Memory B cell (primary cell): ENCODE measurements around the gene SLC16A3.

Experiments used
- ATAC-seq: fragments of 150-1000 bp; cut with Tn5 transposase; 2 replicates; pipeline ENCODE4 v1.10.0; 2021; ENCODE audit warnings: low read depth, mild to moderate bottlenecking, moderate library complexity
- DNase-seq, 2 donors: peaks; one replicate each; pipeline ENCODE4 v3.0.0; 2022; ENCODE audit warnings: low spot score in 2 of 2
- H3K27ac Mint-ChIP-seq: one replicate; pipeline ENCODE4 v1.8.0; 2022; ENCODE audit warnings: mild to moderate bottlenecking, moderate library complexity, mixed read lengths
- H3K27me3 Mint-ChIP-seq: one replicate; pipeline ENCODE4 v1.8.0; 2022; ENCODE audit warnings: mixed read lengths
- H3K36me3 Mint-ChIP-seq: one replicate; pipeline ENCODE4 v1.8.0; 2022; ENCODE audit warnings: mild to moderate bottlenecking, mixed read lengths
- H3K4me1 Mint-ChIP-seq: one replicate; pipeline ENCODE4 v1.8.0; 2022; ENCODE audit warnings: mixed read lengths
- H3K4me3 Mint-ChIP-seq: one replicate; pipeline ENCODE4 v1.8.0; 2022; ENCODE audit warnings: mild to moderate bottlenecking, moderate library complexity, mixed read lengths
- H3K9me3 Mint-ChIP-seq: one replicate; pipeline ENCODE4 v1.8.0; 2022; ENCODE audit warnings: mixed read lengths

Gene SLC16A3

GRCh38 chr17:82276938-82277337 is 48.1 kb downstream of the SLC16A3 start:
- Mint-ChIP-seq H3K27me3 (peaks cover 16% of the 10 kb centered on the region), H3K27ac (no peak overlapping the region), H3K9me3 (no peaks in the 10 kb centered on the region), H3K4me3 (no peak overlapping the region), H3K36me3 (peaks cover 5% of the 10 kb centered on the region), H3K4me1 (peaks cover 17% of the 10 kb centered on the region)
- no peak for ATAC-seq
- DNase-seq, result no peak

GRCh38 chr17:82277851-82278250 is 49.0 kb downstream of the SLC16A3 start:
- Mint-ChIP-seq H3K9me3 (no peaks in the 10 kb centered on the region), H3K4me3 (no peak overlapping the region), H3K27ac (no peak overlapping the region), H3K4me1 (peaks cover 13% of the 10 kb centered on the region), H3K36me3 (peaks cover 2% of the 10 kb centered on the region), H3K27me3 (peaks cover 16% of the 10 kb centered on the region)
- ATAC-seq, result no peak
- DNase-seq, result no peak

GRCh38 chr17:82278308-82278707 is 49.5 kb downstream of the SLC16A3 start:
- DNase-seq (no peak), ATAC-seq (no peak)
- H3K27me3 Mint-ChIP-seq, result peaks cover 16% of the 10 kb centered on the region
- H3K4me1 Mint-ChIP-seq, result peaks cover 13% of the 10 kb centered on the region
- no peak overlapping the region for H3K27ac Mint-ChIP-seq
- no peaks in the 10 kb centered on the region for H3K9me3 Mint-ChIP-seq
- H3K4me3 Mint-ChIP-seq, result no peak overlapping the region
- H3K36me3 Mint-ChIP-seq, result peaks cover 2% of the 10 kb centered on the region

GRCh38 chr17:82278786-82279391 is 50.0 kb downstream of the SLC16A3 start:
- peaks cover 13% of the 10 kb centered on the region for H3K4me1 Mint-ChIP-seq
- no peaks in the 10 kb centered on the region for H3K36me3 Mint-ChIP-seq
- no peaks in the 10 kb centered on the region for H3K9me3 Mint-ChIP-seq
- H3K27me3 Mint-ChIP-seq, result peaks cover 16% of the 10 kb centered on the region
- ATAC-seq (no peak), DNase-seq (no peak)
- H3K4me3 Mint-ChIP-seq, result no peak overlapping the region
- no peak overlapping the region for H3K27ac Mint-ChIP-seq

GRCh38 chr17:82280537-82280936 is 51.7 kb downstream of the SLC16A3 start:
- no peak for ATAC-seq
- peaks cover 7% of the 10 kb centered on the region for H3K4me1 Mint-ChIP-seq
- no peak overlapping the region for H3K4me3 Mint-ChIP-seq
- H3K27me3 Mint-ChIP-seq, result peaks cover 13% of the 10 kb centered on the region
- no peak overlapping the region for H3K27ac Mint-ChIP-seq
- no peaks in the 10 kb centered on the region for H3K9me3 Mint-ChIP-seq
- H3K36me3 Mint-ChIP-seq, result no peaks in the 10 kb centered on the region
- DNase-seq, result no peak

- Mint-ChIP-seq H3K4me1 (peaks cover 7% of the 10 kb centered on the region), H3K27me3 (peaks cover 13% of the 10 kb centered on the region), H3K4me3 (no peak overlapping the region), H3K36me3 (no peaks in the 10 kb centered on the region), H3K9me3 (no peaks in the 10 kb centered on the region), H3K27ac (no peak overlapping the region)
- no peak for DNase-seq
- no peak for ATAC-seq
Observed at GRCh38 chr17:82281076-82281475, 52.2 kb downstream of the SLC16A3 start.

- Mint-ChIP-seq H3K9me3 (no peaks in the 10 kb centered on the region), H3K4me3 (no peak overlapping the region), H3K27me3 (peaks cover 12% of the 10 kb centered on the region), H3K4me1 (peaks cover 10% of the 10 kb centered on the region), H3K27ac (no peak overlapping the region), H3K36me3 (no peaks in the 10 kb centered on the region)
- ATAC-seq (no peak), DNase-seq (no peak)
Observed at GRCh38 chr17:82281502-82282238, 52.8 kb downstream of the SLC16A3 start.

GRCh38 chr17:82282239-82283207 is 53.7 kb downstream of the SLC16A3 start:
- no peak overlapping the region for H3K27ac Mint-ChIP-seq

GRCh38 chr17:82283208-82283749 is 54.4 kb downstream of the SLC16A3 start:
- no peaks in the 10 kb centered on the region for H3K36me3 Mint-ChIP-seq
- H3K27me3 Mint-ChIP-seq, result peaks cover 6% of the 10 kb centered on the region
- DNase-seq, result no peak
- H3K27ac Mint-ChIP-seq, result no peak overlapping the region
- H3K4me1 Mint-ChIP-seq, result peaks cover 14% of the 10 kb centered on the region
- H3K4me3 Mint-ChIP-seq, result no peak overlapping the region
- ATAC-seq, result no peak
- no peaks in the 10 kb centered on the region for H3K9me3 Mint-ChIP-seq

More at GRCh38 chr17:82282239-82283207, 53.7 kb downstream of the SLC16A3 start:
- Mint-ChIP-seq H3K36me3 (no peaks in the 10 kb centered on the region), H3K4me1 (peaks cover 16% of the 10 kb centered on the region), H3K27me3 (peaks cover 9% of the 10 kb centered on the region), H3K9me3 (no peaks in the 10 kb centered on the region), H3K4me3 (no peak overlapping the region)
- no peak for ATAC-seq
- no peak for DNase-seq

- DNase-seq, result no peak
- Mint-ChIP-seq H3K4me3 (no peak overlapping the region), H3K4me1 (peaks cover 14% of the 10 kb centered on the region), H3K27me3 (peaks cover 5% of the 10 kb centered on the region), H3K36me3 (no peaks in the 10 kb centered on the region), H3K9me3 (no peaks in the 10 kb centered on the region), H3K27ac (no peak overlapping the region)
- ATAC-seq, result no peak
Observed at GRCh38 chr17:82285141-82285540, 56.3 kb downstream of the SLC16A3 start.

- Mint-ChIP-seq H3K9me3 (no peaks in the 10 kb centered on the region), H3K36me3 (no peaks in the 10 kb centered on the region), H3K4me3 (no peak overlapping the region), H3K27me3 (no peaks in the 10 kb centered on the region), H3K4me1 (peaks cover 13% of the 10 kb centered on the region), H3K27ac (no peak overlapping the region)
- no peak for DNase-seq
- ATAC-seq, result no peak
Observed at GRCh38 chr17:82287013-82287867, 58.4 kb downstream of the SLC16A3 start.

- no peak for DNase-seq
- Mint-ChIP-seq H3K27ac (no peak overlapping the region), H3K27me3 (no peaks in the 10 kb centered on the region), H3K9me3 (no peaks in the 10 kb centered on the region), H3K36me3 (no peaks in the 10 kb centered on the region), H3K4me1 (peaks cover 13% of the 10 kb centered on the region), H3K4me3 (no peak overlapping the region)
- no peak for ATAC-seq
Observed at GRCh38 chr17:82287868-82288801, 59.3 kb downstream of the SLC16A3 start.
